Psoas muscle (tissue), 8 donors: Measurements from ENCODE around the gene RPTOR. TPM values are rescaled to one million over a fixed set of nuclear protein-coding genes. Genes with fewer than 3 reads are reported as not detected.

Experiments used
- ATAC-seq, 4 donors: fragments of 200-7000 bp; cut with Tn5 transposase; one replicate each; pipeline ENCODE4 v1.9.1; 2020; ENCODE audit warnings: moderate library complexity in 3 of 4, mild to moderate bottlenecking in 2 of 4
- DNase-seq, 2 donors: peaks; one replicate each; pipeline ENCODE4 v3.0.0-alpha.2; 2020
- H3K27ac ChIP-seq: fragments of 200-600 bp; one replicate; pipeline ENCODE4 v1.8.0; 2022
- H3K27me3 ChIP-seq, 3 donors: fragments of 200-600 bp in 1 of 3; one replicate each; pipeline versions ENCODE4 v1.6.1 to v1.8.0; 2013 to 2022; ENCODE audit warnings: low read length in 2 of 3, mild to moderate bottlenecking in 2 of 3, moderate library complexity in 1 of 3; ENCODE audit not compliant: insufficient read depth in 3 of 3
- H3K36me3 ChIP-seq, 2 donors: fragments of 200-600 bp in 1 of 2; one replicate each; pipeline versions ENCODE4 v1.6.1 to v1.8.0; 2013 to 2022; ENCODE audit warnings: low read depth in 1 of 2, mild to moderate bottlenecking in 1 of 2, moderate library complexity in 1 of 2; ENCODE audit not compliant: insufficient read depth in 1 of 2
- H3K4me1 ChIP-seq: fragments of 200-600 bp; one replicate; pipeline ENCODE4 v1.8.0; 2022
- H3K4me3 ChIP-seq: fragments of 200-600 bp; one replicate; pipeline ENCODE4 v1.8.0; 2022; ENCODE audit warnings: mild to moderate bottlenecking
- H3K9me3 ChIP-seq: fragments of 200-600 bp; one replicate; pipeline ENCODE4 v1.8.0; 2022
- CTCF ChIP-seq: fragments of 200-600 bp; IDR thresholded peaks from one replicate; pipeline ENCODE4 v1.8.0; 2022; ENCODE audit warnings: antibody characterized with exemption
- WGBS, 3 donors: extraction: QIAGEN DNeasy Blood & Tissue Kit; methylation state at CpG; one replicate each; pipeline versions ENCODE4 v1.1.6 to v1.1.7; 2013; 5-methylcytosine and 5-hydroxymethylcytosine counted together
- intact Hi-C, 2 donors: fragments of 100-400 bp; cut with DNase I; formaldehyde crosslinking; loops; one replicate each; pipeline versions ENCODE4 v1.11.0 to v1.14.2; 2022
- polyA plus RNA-seq, 3 donors: library from polyadenylated mRNA; stranded (reverse); fragments of 200-250 nt; gene quantifications; one replicate each; pipeline ENCODE4 v1.2.3, GENCODE V29; 2013
- total RNA-seq, 4 donors: library from RNA; stranded (reverse); fragmentation: NEBNext Ultra II Directional in 2 of 4; extraction: Animal tissue kit (Norgen Biotek cat#: 25700) in 2 of 4; gene quantifications; one replicate each; pipeline versions ENCODE4 v1.2.1 to v1.2.4, GENCODE V29; 2021 to 2023
- donor health status: healthy with polysubstance abuse.
- donor health status: DM: no; HTN: no; CAD: no; lungs with moderate emphysema.
- donor health status: Bipolar disorder and iron deficiency.
- donor health status: healthy.
- donor health status: DM: yes; HTN: yes; CAD: no.
- donor health status: DM: no; HTN: no; CAD: no.
- donor health status: DM: no; HTN: no; CAD: no.
- donor health status: DM: yes; HTN: yes; CAD: no.

The RPTOR gene
- total and polyA plus RNA-seq, 7 donors = 13.6 to 82.2 (median 32.5) TPM

- intact Hi-C loops = no loop called here
Measured at GRCh38 chr17:80925688-80926335, 381.2 kb downstream of the RPTOR start.

GRCh38 chr17:80926591-80927250, 382.1 kb downstream of the RPTOR start:
- no peak overlapping the region for H3K4me3 ChIP-seq
- 76 to 83% (median 82%) methylated on average over 15 of the region's 15 CpGs for WGBS, 3 donors
- H3K27me3 ChIP-seq = no peaks in the 10 kb centered on the region
- ATAC-seq = no peak
- no peaks in the 10 kb centered on the region for H3K9me3 ChIP-seq
- intact Hi-C loops = no loop called here
- no peaks in the 10 kb centered on the region for H3K4me1 ChIP-seq
- no peak overlapping the region for H3K27ac ChIP-seq
- peaks cover 6 to 59% of the 10 kb centered on the region in 2 donors for H3K36me3 ChIP-seq
- no peak for TF ChIP-seq CTCF
- DNase-seq = no peak

More at GRCh38 chr17:80925688-80926335, 381.2 kb downstream of the RPTOR start:
- Histone ChIP-seq H3K36me3 (peaks cover 6 to 59% of the 10 kb centered on the region in 2 donors), H3K27ac (no peak overlapping the region), H3K27me3 (no peaks in the 10 kb centered on the region), H3K4me3 (no peak overlapping the region), H3K9me3 (no peaks in the 10 kb centered on the region), H3K4me1 (no peaks in the 10 kb centered on the region)
- DNase-seq (no peak), ATAC-seq (no peak)
- 82 to 86% (median 84%) methylated on average over 18 of the region's 18 CpGs for WGBS, 3 donors
- TF ChIP-seq CTCF = no peak

- no peak overlapping the region for H3K4me3 ChIP-seq
- TF ChIP-seq CTCF = no peak
- no peaks in the 10 kb centered on the region for H3K4me1 ChIP-seq
- no peak overlapping the region for H3K27ac ChIP-seq
- intact Hi-C loops = no loop called here
- peaks cover 6 to 51% of the 10 kb centered on the region in 2 donors for H3K36me3 ChIP-seq
- no peaks in the 10 kb centered on the region for H3K9me3 ChIP-seq
- ATAC-seq (peak in 1 of 4 donors; percentile 25), DNase-seq (no peak)
- H3K27me3 ChIP-seq = no peaks in the 10 kb centered on the region
- 56 to 62% (median 58%) methylated on average over 11 of the region's 11 CpGs for WGBS, 3 donors
Measured at GRCh38 chr17:80927791-80928216, 383.2 kb downstream of the RPTOR start.

- 94 to 96% (median 94%) methylated on average over 13 of the region's 13 CpGs for WGBS, 3 donors
- TF ChIP-seq CTCF = no peak
- no peaks in the 10 kb centered on the region for H3K4me1 ChIP-seq
- H3K27me3 ChIP-seq = no peaks in the 10 kb centered on the region
- intact Hi-C loops = no loop called here
- peak in 1 of 2 donors; percentile 40 for DNase-seq
- no peak overlapping the region for H3K4me3 ChIP-seq
- H3K9me3 ChIP-seq = no peaks in the 10 kb centered on the region
- no peak for ATAC-seq
- no peak overlapping the region for H3K27ac ChIP-seq
- H3K36me3 ChIP-seq = peaks cover 5 to 37% of the 10 kb centered on the region in 2 donors
Measured at GRCh38 chr17:80929449-80929848, 384.8 kb downstream of the RPTOR start.
